ENCODE results near the gene IL36RN.

IL36RN gene

GRCh38 chr2:113103277-113103676 is 44.3 kb downstream of the IL36RN start:
- no peaks in the 10 kb centered on the region for H3K27me3 ChIP-seq (ENCODE audit: insufficient read depth, poor library complexity, severe bottlenecking)
- no peak for DNase-seq (ENCODE audit: low read depth in 1 of 2, low spot score in 1 of 2)
- TF ChIP-seq POLR2AphosphoS5 (IDR thresholded peaks at IDR 0.05; ENCODE audit: low read depth), result no peak
- no peak for TF ChIP-seq CTCF (IDR thresholded peaks at IDR 0.05; ENCODE audit: insufficient read depth, low read length)
- no peak for TF ChIP-seq SPI1 (IDR thresholded peaks at IDR 0.05; ENCODE audit: borderline replicate concordance, low read depth)
- TF ChIP-seq REST (IDR thresholded peaks at IDR 0.05; ENCODE audit: insufficient replicate concordance, low read depth), result no peak
- TF ChIP-seq GABPA (IDR thresholded peaks at IDR 0.05; ENCODE audit: low read depth), result no peak
- H3K4me3 ChIP-seq (replicated peaks; ENCODE audit: insufficient read depth, low read length), result no peak overlapping the region
- no peak overlapping the region for H3K27ac ChIP-seq (replicated peaks)

GRCh38 chr2:113104054-113104611 is 45.1 kb downstream of the IL36RN start:
- Histone ChIP-seq H3K4me3 (replicated peaks; ENCODE audit: insufficient read depth, low read length) (no peak overlapping the region), H3K27ac (replicated peaks) (no peak overlapping the region), H3K27me3 (ENCODE audit: insufficient read depth, poor library complexity, severe bottlenecking) (no peaks in the 10 kb centered on the region)
- TF ChIP-seq SPI1 (IDR thresholded peaks at IDR 0.05; ENCODE audit: borderline replicate concordance, low read depth) (no peak), GABPA (IDR thresholded peaks at IDR 0.05; ENCODE audit: low read depth) (no peak), POLR2AphosphoS5 (IDR thresholded peaks at IDR 0.05; ENCODE audit: low read depth) (no peak), REST (IDR thresholded peaks at IDR 0.05; ENCODE audit: insufficient replicate concordance, low read depth) (no peak), CTCF (IDR thresholded peaks at IDR 0.05; ENCODE audit: insufficient read depth, low read length) (no peak)
- no peak for DNase-seq (ENCODE audit: low read depth in 1 of 2, low spot score in 1 of 2)

GRCh38 chr2:113105047-113105785 is 46.2 kb downstream of the IL36RN start:
- Histone ChIP-seq H3K27me3 (ENCODE audit: insufficient read depth, poor library complexity, severe bottlenecking) (no peaks in the 10 kb centered on the region), H3K27ac (replicated peaks) (no peak overlapping the region), H3K4me3 (replicated peaks; ENCODE audit: insufficient read depth, low read length) (no peak overlapping the region)
- TF ChIP-seq REST (IDR thresholded peaks at IDR 0.05; ENCODE audit: insufficient replicate concordance, low read depth) (no peak), SPI1 (IDR thresholded peaks at IDR 0.05; ENCODE audit: borderline replicate concordance, low read depth) (no peak), GABPA (IDR thresholded peaks at IDR 0.05; ENCODE audit: low read depth) (no peak), POLR2AphosphoS5 (IDR thresholded peaks at IDR 0.05; ENCODE audit: low read depth) (no peak), CTCF (IDR thresholded peaks at IDR 0.05; ENCODE audit: insufficient read depth, low read length) (no peak)
- DNase-seq (ENCODE audit: low read depth in 1 of 2, low spot score in 1 of 2), result no peak

Measured in HL-60 (cell line).